Right forelimb (tissue), 1 donor: Measurements from ENCODE around the gene POT1.

Source experiments
- DNase-seq: peaks from one replicate; pipeline ENCODE4 v3.0.0-alpha.2; 2018

POT1 gene

DNA sequence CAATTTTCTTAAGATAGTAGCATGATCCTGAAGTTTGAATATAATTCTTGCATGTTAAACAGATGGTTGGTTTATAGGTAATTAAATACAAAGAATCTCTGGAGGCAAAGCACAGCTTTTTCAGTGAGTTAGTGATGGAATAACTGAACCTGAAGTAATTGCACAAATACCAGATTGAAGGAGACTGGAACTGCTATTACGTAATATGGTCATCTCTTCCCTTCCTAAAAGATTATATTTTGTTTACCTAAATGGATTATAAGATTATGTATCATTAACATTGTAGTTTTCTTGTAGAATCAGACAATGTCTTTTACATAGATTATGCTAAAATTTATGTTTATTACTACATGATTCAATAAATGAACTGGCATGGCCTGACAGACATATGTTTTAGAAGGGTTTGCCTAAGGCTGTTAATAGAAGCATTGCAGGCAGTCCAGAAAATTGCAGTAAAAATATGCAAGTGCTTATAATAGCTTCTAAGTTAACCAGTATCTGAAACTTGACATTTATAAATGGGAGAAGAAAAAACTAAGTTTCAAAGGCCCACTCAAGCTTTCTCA, 128.2 kb downstream of the POT1 start:
- no peak for DNase-seq

DNA sequence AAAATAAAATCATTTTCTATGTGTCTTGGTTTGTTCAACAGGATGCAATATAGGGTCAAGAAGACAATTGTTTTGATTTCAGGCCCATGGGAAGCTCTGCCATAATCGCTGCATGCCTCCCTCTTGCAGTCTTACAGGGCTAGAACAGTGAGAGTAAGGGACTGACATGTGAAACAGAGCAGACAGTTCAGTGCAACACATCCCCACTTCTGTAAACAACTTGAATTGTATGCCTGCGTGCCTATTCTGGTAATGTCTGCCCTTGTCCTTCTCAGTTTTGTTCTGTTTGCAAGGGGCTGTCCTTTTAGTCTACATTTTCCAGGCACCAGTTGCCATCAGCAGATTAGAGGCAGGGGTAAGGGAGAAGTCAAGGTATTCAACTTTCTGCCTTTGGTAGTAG, 129.2 kb downstream of the POT1 start:
- no peak for DNase-seq

DNA sequence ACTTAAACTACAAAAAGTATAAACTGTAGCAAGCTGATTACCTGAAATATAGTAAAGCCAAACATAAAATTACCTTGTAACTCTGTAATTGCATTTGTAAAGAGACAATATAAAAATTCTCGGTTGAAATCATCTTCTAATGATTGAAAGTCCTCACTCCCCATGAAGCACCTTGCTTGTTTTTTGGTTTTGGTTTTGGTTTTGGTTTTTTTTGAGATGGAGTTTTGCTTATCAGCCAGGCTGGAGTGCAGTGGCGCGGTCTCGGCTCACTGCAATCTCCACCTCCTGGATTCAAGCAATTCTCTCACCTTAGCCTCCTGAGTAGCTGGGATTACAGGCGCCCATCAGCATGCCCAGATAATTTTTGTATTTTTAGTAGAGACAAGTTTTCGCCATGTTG, 130.2 kb downstream of the POT1 start:
- no peak for DNase-seq

DNA sequence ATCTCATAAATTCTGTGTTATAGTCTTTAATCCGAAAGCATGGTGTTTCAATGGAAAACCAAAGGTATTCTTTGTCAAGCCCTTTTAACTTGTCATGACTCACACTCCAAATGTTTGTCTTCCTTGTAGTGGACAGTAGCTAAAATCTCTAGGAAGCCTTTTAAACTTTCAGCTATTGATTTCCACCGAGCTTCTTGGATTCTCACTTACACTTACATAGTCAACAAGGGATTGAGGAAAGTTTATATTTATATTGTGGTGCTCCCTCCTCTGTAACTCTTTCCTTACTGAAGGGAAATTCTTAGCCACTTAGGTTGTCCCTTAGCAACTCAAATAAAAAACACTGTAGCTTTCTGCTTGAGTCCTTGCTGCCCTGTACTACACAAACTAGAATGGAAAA, 132.9 kb downstream of the POT1 start:
- no peak for DNase-seq

DNA sequence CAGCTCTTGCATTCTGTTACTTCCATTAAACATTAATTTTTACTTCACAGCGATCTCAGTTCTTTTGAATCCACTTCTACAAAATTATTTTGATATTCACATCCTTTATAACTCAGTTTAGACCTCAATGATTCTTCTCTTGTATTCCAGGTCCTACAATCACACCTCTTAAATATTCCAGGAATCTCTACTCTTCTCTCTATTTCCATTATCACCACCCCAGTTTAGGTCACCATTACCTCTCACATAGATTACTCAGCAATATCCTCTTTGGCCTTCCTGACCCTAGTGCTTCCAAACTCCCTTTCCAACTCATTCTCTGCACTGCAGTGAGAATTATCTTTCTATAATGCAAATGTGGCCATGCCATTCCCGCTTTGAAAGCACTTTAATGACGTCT, 136.9 kb downstream of the POT1 start:
- DNase-seq = no peak

DNA sequence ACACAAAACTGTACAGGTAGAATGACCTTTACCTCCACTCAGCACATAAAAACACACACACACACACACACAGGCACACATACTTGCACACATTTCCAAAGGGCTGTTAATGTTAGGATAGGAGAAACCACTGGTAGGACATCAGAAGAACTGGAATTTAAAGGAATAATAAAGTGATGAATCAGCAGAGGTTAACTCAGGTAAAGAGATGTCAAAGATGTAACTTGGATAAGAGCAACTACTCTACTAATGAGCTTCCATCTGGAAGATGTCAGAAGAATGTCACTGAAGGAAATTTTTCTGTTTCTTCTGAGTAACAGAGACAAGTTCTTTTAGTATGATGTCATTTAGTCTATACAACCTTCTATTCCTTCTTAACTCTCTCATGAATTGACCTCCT, 137.6 kb downstream of the POT1 start:
- DNase-seq = no peak

DNA sequence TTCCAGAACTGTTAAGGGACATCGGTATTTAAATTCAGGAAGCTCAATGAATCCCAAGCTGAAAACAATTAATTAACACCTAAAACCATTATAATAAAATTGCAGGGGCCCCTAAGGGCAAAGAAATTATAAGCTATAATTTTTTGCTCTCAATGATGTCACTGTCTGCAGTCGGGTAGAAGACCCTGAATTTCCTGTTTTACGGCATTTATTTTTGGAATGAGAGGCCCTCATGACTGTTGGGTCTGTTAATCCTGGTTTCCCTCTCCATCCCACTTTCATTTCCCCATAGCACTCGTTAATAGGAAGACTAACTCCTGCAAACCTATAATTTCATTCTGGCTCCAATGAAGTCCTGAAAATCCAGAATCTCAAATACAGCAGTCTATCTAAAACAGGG, 138.2 kb downstream of the POT1 start:
- no peak for DNase-seq

DNA sequence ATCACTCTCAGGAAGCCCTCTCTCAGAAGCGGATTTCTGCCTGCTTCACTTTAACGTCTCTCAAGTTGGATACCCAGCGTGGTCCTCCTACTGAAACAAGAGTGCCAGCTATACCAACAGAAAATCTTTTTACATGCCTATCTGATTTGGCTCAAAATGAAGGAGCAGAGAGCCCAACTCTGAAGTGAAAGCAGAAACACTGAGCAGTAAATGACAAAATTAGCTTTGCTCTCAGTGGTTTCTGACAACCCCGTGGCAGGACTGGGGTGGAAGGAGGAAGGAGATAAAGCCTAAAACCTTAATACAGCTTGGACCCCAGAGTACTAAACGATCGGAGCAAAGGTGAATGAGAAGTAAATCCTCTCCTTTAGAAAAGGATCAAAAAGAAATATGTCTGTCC, 139.0 kb downstream of the POT1 start:
- no peak for DNase-seq

DNA sequence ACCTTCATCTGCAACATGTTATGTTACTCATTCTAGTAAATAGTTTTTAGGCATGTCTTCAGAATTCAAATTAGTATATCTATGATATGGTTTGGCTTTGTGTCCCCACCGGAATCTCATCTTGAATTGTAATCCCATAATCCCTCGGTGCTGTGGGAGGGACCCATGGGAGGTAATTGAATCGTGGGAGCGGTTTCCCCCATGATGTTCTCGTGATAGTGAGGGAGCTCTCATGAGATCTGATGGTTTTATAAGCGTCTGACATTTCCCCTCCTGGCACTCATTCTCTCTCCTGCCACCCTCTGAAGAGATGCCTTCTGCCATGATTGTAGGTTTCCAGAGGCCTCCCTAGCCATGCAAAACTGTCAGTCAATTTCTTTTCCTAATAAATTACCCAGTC, 143.6 kb downstream of the POT1 start:
- no peak for DNase-seq

DNA sequence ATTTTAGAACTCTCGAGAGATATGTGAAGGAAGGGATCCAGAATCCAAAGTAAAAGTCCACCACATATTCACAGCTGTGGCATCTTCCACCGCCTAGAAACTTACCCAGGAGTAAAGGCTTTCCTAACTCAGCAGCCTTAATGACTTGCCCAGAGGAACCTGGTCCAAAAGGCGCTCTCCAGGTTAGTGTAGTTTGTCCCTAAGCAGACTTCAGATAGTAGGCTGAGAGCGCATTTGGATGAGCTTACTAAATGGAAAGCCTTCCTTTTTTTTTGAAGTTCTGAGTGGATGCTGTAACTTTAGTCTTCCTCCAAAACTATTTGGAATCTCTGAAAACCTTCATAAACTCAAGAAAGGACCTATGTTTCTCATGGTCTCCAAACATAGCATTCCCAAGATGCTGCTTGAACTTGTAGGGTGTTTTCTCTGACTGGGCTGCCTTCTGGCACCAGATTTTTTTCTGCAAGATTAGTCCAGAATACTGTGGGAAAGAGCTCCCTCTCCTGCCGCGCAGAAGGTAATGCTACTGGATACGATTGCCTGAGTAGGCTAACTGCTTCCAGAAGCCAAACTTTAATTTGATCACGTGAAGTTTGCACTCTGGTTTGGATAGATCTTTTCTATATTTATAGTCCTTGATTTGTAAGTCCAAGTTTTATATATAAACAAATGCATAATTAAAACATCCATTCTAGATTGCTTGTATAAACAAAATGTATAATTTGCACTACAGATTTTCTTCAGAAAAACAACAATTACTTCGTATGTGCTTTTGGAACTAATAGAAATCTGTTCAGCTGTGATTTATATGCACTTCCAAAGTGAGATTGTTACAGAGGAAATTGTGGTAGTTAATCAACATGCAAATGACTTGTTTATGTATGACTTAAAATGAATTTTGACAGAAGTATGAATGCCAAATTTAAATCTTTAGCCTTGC, 144.5 kb downstream of the POT1 start:
- peak; percentile 57 for DNase-seq

DNA sequence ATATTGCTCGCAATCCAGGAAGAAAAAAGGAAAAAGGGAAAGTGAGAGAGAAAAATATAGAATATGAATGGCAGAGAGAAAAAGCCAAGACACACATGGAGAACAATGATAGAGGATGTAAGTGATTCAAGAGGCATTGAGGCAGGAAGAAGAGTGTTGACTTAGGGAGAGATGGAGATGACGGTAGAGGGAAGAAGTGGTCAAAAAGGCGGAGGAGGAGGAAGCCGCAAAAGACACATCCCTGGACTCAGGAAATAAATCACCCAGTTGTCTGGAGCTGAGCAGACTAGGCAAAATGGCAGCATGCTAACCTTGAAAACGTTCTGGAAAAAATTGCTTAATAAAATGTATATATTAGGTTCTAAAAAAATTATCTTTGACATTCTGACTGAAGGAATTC, 146.4 kb downstream of the POT1 start:
- no peak for DNase-seq

DNA sequence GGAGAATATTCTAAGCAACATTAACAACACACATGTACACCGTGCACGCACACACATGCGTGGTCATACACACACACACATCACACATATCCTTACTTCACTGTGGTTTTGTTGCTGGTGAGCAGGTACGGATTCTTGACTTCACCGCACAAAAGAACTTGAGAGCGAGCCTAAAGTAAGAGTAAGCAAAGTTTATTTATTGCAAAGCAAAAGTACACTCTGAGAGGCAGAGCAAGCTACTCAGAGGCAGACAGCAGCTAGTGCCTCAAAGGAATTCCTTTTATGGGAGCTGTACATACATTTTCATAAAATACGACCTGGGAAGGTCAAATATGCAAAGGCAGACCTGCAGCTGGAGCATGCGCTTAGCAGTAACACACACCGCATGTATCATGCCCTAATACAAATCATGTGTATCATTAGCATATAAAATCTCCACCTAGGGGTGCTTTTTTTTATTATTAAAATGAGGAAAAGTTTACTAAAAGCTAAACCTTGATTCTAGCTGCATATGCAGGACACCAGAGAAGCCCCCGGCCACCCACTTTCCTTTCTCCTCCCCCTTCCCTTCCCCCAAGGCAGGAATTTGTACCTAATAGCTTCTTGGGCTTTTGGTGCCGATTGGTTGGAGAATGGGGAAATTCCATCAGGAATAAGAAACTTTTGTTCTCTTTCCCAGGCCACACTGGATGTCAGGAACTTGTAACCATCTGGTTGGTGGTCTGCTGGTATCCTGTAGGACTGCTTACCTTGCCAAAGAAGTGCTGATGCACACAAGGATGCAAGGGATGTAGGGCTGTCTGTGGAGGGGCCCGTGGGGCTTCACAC, 147.5 kb downstream of the POT1 start:
- DNase-seq = no peak

DNA sequence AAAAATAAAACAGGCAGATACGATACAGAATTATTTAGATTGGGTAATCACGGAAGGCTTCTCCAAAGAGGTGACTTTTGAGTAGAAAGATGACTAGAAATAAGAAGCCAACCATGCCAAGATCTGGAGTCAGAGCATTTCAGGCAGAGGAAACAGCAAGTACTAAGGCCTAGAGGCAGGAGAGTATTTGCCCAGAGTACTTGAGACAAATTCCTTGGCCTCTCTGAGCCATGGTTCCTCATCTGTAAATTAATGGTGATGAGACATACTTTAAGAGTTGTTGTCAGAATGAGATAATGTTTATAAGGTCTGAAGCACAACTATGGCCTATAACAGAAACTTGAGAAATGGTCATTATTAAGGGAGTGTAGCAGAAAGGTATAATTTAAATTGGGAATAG, 148.2 kb downstream of the POT1 start:
- no peak for DNase-seq

DNA sequence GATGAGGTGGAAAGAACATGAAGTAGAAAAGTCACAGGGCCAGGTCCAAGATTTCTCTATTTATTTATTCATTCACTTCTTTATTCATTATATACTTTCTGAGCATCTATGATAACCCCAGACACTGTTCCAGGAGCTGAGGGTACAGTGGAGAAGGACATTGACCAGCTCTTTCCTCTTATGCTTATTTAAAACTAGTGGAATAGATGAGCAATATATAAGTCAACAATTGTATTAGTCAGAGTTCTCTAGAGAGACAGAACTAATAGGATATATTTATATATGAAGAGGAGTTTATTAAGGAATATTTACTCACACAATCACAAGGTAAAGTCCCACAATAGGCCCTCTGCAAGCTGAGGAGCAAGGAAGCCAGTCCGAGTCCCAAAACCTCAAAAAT, 149.0 kb downstream of the POT1 start:
- DNase-seq = no peak

DNA sequence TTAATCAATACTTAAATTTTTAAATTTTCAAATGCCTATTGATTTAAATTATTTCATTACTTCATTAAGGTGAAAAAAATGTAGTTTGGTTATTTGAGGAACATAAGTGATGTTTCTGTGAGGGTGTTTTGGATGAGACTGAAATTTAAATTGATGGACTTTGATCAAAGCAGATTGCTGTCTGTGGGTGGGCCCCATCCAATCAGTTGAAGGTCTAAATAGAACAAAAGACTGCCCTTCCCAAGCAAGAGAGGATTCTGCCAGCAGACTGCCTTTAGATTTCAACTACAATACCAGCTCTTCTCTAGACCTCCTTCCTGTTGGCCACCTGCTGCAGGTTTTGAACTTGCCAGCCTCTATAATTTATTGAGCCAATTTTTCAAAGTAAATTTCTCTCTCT, 149.6 kb downstream of the POT1 start:
- no peak for DNase-seq

DNA sequence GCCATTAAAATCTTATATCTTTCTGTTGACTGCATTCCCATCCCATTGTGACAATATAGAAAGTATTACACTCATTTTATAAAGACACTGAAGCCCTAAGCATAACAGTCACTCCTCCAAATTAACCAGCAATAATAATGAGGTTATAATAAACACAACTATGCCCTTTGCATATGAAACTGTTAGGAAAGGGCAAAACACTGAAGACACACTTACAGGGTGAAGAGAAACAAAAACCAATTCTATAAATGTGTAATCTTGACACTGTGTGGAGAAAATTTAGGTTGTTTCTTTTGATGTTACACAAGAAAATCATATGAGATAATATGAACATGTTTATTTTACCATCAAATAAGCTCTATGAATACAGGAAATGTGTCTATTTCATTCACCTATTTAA, 150.0 kb downstream of the POT1 start:
- no peak for DNase-seq

DNA sequence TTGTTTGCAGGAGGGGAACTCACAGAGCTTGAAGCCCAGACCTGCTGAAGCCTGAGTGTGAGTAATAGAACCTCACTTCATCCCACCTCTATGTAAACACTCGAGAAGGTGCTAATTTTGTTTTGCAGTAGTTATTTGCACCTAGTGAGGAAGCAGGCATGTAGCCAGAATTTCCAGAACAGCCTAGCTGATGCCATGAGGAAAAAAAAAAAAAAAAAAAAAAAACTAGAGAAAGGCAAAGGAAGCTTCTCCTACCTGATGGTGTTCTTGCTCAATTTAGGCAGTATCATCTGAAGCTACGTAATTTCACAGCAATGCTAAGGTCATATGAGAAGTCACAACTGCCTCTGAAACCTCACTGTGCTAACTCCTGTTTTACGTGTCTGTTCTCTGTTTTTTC, 150.4 kb downstream of the POT1 start:
- DNase-seq = no peak

DNA sequence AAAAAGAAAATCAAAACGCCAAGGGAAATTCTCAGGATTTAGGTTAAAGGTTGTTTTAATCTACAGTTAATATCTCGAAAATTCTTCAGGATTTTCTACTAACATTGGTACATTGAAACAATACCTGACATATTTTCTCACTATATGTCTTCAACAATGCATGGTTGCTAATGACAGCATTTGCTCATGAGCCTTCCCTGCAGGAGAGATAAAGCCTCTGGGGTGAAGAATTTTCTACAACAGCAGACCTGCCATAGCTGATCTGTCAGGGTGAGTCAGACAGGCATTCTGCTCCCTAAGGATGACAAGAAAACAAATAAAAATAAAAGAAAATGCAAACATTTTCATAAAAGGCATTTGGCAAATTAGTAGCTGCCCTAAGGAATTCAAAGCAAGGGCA, 152.4 kb downstream of the POT1 start:
- no peak for DNase-seq

DNA sequence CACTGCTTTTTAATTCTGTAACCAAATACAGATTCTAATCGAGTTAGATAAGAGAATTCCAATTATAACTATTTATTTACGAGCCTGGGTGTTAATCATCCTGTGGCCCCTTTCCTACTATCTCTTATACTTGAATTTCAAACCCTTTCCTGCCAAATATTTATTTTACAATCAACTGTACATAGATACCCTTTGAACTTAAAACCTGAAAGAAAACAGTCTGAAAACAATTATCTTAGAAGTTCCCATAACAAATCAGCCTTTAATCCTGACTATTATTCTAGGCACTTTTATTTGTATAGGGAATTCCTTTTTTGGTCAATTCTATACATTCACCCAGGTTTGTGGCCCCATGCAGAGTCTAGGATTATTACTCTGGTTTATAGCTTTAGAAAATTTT, 153.5 kb downstream of the POT1 start:
- DNase-seq = no peak

DNA sequence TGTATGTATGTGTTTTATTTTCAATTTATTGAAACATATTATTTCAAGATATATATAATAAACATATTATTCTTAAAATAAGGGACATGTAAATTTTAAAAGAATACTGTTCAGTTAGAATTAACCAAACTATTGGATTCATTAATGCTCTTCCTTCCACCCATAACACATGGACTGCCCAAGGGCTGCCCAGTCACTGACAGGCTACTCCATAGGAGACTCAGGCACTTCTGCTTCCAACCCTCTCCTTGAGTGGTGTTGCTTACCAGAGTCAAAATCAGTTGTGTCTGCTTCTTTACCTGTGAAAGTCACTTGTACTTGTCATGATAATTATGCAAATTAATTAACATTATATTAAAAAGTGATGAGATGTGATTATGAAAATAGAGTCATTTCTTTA, 154.2 kb downstream of the POT1 start:
- DNase-seq = no peak

DNA sequence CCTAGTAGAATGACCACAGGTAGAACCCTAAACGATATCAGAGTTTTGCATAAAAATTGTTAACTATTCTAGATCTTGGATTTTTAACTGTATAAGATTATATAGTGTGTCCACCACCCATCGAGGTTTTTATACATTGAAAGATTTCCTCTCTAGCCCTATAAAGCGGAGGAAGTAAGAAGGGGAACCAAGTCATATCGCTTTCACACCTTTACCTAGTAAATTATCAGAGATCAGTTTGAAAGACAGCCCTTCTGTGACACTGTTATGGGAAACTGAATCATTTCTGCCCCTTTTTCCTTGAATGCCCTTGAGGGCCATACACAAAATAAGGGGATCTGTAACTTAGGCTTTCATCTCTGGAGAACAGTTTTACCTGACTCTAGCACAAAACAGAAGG, 155.7 kb downstream of the POT1 start:
- DNase-seq = no peak

DNA sequence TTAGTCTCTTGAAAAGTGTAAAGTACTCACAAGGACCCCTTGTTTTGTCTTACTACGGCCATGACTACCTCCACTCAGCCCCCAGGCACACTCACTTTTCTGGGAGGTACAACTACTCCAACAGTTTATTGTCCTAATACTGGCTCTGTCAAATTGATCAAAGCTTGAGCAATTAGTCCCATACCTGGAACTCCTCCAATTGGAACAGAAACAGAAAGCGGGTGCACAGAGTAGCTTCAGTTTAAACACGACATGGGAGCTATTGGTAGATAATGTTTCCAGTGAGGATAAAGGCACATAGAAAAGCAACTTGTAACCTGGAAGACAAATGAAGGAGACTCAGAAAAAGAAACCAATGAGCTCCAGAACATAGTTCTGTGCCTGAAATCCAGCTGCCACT, 156.3 kb downstream of the POT1 start:
- DNase-seq = no peak
